ENCODE measurements around the gene CD180.

DNA sequence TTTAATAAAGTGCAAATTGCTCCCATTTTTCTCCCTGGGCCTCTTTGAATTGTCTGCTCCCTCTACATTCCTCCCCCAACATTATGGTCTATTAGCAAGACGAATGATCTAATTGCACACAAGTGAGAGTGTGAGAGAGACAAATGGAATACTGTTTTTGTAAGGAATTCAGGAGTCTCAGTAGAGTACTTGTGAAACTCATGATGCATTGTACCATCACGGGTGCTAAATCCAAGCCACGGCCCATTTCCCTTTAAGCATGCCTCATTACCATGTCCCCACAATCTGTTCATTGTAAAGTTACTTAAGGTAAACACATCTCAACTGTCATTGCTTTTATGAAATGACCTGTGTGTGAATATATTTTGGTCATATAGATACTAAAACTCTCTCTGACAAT lies 62.8 kb downstream of the CD180 start:
- TF ChIP-seq SPI1 (IDR thresholded peaks at IDR 0.05; ENCODE audit: borderline replicate concordance, low read depth), result no peak
- TF ChIP-seq, protein P1, sequence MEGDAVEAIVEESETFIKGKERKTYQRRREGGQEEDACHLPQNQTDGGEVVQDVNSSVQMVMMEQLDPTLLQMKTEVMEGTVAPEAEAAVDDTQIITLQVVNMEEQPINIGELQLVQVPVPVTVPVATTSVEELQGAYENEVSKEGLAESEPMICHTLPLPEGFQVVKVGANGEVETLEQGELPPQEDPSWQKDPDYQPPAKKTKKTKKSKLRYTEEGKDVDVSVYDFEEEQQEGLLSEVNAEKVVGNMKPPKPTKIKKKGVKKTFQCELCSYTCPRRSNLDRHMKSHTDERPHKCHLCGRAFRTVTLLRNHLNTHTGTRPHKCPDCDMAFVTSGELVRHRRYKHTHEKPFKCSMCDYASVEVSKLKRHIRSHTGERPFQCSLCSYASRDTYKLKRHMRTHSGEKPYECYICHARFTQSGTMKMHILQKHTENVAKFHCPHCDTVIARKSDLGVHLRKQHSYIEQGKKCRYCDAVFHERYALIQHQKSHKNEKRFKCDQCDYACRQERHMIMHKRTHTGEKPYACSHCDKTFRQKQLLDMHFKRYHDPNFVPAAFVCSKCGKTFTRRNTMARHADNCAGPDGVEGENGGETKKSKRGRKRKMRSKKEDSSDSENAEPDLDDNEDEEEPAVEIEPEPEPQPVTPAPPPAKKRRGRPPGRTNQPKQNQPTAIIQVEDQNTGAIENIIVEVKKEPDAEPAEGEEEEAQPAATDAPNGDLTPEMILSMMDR (IDR thresholded peaks at IDR 0.05; ENCODE audit: insufficient read depth, low read length), result no peak

Measured in HL-60 (cell line).